GM13977 (cell line): ENCODE results near the gene PLEKHG4.

Source experiments
- DNase-seq: peaks from one replicate; pipeline ENCODE4 v3.0.0; 2012; ENCODE audit warnings: low spot score
- CTCF ChIP-seq: IDR thresholded peaks from 2 replicates; pipeline ENCODE4 v1.5.1; 2012; ENCODE audit warnings: mild to moderate bottlenecking, control low read depth; ENCODE audit not compliant: insufficient read depth; ENCODE audit errors: extremely low read depth, missing control alignments
- in situ Hi-C: fragments of 300-500 bp; cut with MboI; formaldehyde crosslinking; loops from one replicate; pipeline ENCODE4 v1.12.0; 2022; ENCODE audit warnings: low sequenced_read_pairs, low pct_unique_long_range_greater_than_20kb, mixed read lengths, inconsistent platforms; ENCODE audit not compliant: unreplicated experiment

PLEKHG4 gene

GRCh38 chr16:67305216-67306071 lies 26.1 kb downstream of the PLEKHG4 start:
- in situ Hi-C loops = no loop called here
- peak; percentile 7 for TF ChIP-seq CTCF
- no peak for DNase-seq

- no peak for TF ChIP-seq CTCF
- DNase-seq = no peak
- in situ Hi-C loops = no loop called here
Measured at GRCh38 chr16:67310561-67310960, 31.2 kb downstream of the PLEKHG4 start.

GRCh38 chr16:67311607-67312488 lies 32.5 kb downstream of the PLEKHG4 start:
- in situ Hi-C loops = no loop called here
- no peak for TF ChIP-seq CTCF

GRCh38 chr16:67312719-67313118 lies 33.4 kb downstream of the PLEKHG4 start:
- in situ Hi-C loops = no loop called here
- DNase-seq = peak; percentile 11
- no peak for TF ChIP-seq CTCF

More at GRCh38 chr16:67311607-67312488, 32.5 kb downstream of the PLEKHG4 start:
- peak; percentile 78 for DNase-seq

- no peak for DNase-seq
- in situ Hi-C loops = no loop called here
- TF ChIP-seq CTCF = no peak
Measured at GRCh38 chr16:67317853-67318252, 38.5 kb downstream of the PLEKHG4 start.

GRCh38 chr16:67326115-67326471 lies 46.8 kb downstream of the PLEKHG4 start:
- no peak for DNase-seq
- in situ Hi-C loops = no loop called here
- TF ChIP-seq CTCF = no peak
